Astrocyte of the spinal cord (primary cell): ENCODE measurements around the gene GAS7.

Experiments
- DNase-seq: peaks from one replicate; pipeline ENCODE4 v3.0.0; 2011; ENCODE audit warnings: low read depth, low spot score
- H3K4me3 ChIP-seq: 2 replicates; pipeline ENCODE4 v1.5.1; 2011; ENCODE audit warnings: low read depth, mild to moderate bottlenecking, low read length, moderate library complexity
- in situ Hi-C: cut with HindIII; loops from 2 replicates; pipeline ENCODE4 v1.10.0; 2017; ENCODE audit warnings: low sequenced_read_pairs
- TF ChIP-seq, protein P1 (sequence below): IDR thresholded peaks from 2 replicates; pipeline ENCODE4 v1.5.1; 2012; ENCODE audit warnings: low read depth, mild to moderate bottlenecking, low read length, inconsistent platforms

Gene GAS7

DNA sequence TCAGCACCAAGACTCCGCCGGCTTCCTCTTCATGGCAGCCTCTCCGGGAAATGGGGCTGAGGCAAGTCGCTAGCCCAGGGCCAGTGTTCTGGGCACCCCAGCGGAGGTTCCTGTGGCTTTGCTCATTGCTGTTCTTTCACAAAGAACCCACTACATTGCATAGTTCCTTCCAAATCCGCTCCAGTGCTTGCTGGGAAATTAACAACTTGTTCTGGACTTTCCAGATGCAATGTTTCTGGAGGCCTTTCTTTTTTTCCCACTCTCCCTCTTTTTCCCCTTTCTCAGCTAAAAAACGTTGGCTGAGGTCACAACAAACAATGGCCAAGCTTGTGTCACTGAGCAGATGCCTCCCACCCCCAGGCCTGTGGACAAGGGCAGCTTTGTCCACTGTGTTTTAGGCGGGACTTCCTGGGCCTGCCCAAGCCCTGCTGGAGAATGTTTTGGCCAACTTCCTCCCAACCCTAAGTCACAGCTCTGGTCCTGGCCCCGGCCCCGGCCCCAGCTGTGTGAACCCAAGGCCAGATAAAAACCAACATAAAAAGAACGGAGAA is 161.8 kb downstream of the GAS7 start:
- DNase-seq, result no peak
- no peak overlapping the region for H3K4me3 ChIP-seq
- TF ChIP-seq, protein P1, sequence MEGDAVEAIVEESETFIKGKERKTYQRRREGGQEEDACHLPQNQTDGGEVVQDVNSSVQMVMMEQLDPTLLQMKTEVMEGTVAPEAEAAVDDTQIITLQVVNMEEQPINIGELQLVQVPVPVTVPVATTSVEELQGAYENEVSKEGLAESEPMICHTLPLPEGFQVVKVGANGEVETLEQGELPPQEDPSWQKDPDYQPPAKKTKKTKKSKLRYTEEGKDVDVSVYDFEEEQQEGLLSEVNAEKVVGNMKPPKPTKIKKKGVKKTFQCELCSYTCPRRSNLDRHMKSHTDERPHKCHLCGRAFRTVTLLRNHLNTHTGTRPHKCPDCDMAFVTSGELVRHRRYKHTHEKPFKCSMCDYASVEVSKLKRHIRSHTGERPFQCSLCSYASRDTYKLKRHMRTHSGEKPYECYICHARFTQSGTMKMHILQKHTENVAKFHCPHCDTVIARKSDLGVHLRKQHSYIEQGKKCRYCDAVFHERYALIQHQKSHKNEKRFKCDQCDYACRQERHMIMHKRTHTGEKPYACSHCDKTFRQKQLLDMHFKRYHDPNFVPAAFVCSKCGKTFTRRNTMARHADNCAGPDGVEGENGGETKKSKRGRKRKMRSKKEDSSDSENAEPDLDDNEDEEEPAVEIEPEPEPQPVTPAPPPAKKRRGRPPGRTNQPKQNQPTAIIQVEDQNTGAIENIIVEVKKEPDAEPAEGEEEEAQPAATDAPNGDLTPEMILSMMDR, result no peak
- in situ Hi-C loops, result no loop called here

- TF ChIP-seq, protein P1, result no peak
- H3K4me3 ChIP-seq, result no peak overlapping the region
- no peak for DNase-seq
- in situ Hi-C loops, result no loop called here
Observed at GRCh38 chr17:10035885-10036284, 162.5 kb downstream of the GAS7 start.

- TF ChIP-seq, protein P1, result no peak
- DNase-seq, result no peak
- H3K4me3 ChIP-seq, result no peak overlapping the region
- in situ Hi-C loops, result no loop called here
Observed at GRCh38 chr17:10034719-10035475, 163.5 kb downstream of the GAS7 start.

GRCh38 chr17:10033959-10034358 is 164.4 kb downstream of the GAS7 start:
- in situ Hi-C loops, result no loop called here
- TF ChIP-seq, protein P1, result no peak
- no peak overlapping the region for H3K4me3 ChIP-seq
- DNase-seq, result no peak

DNA sequence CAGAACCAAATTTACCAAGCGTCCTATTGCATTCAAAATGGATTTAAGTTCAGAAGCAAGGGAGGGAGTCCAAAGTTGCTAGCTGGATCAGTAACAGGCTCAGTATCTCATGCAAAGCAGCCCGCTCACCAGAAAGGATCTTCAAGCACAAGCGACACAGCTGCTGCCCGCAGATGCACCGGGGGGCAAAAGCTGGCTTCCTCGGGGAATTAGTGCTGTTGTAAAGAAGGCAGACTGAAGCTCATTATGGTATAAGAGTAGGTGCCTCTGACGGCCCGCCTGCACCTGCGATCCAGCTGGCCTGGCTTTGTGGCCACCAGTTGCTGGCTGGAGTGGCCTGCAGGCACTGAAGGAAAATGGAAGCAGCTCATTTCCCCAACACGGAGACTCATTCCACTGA is 165.0 kb downstream of the GAS7 start:
- in situ Hi-C loops, result no loop called here
- H3K4me3 ChIP-seq, result no peak overlapping the region
- DNase-seq, result no peak
- TF ChIP-seq, protein P1, result no peak

DNA sequence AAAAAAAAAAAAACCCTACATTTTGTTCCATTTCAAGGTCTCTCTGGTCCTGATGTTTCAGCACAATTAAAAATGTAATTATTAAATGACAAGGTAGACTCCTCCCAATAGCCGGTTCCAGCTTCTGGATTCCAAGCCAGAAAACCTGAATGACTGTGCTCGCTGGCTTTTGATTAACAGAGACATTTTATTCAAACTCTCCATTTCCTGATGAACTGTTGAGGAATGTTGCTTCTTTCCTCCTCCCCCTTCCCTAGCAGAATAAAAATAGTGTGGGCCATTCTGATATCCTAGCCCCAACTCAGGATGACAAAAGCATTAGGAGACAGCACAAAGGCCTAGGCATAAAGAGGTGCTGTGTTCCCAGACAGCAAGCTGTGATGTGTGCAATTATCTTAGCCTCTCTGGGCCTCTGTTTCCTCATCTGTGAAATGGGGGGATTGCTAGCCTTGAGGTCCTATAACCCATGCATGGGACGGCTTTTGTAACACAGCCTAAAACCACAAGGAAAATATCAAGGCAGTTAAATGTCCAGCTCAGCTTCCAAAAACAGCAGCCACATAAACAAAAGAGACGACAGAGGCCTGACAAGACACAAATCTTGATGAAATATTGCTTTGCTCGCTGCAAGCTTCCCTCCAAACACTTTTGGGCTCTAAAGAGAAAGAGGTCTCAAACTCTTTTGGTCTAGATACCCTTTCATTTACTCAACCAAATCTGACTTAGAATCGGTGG is 166.1 kb downstream of the GAS7 start:
- in situ Hi-C loops, result no loop called here
- no peak overlapping the region for H3K4me3 ChIP-seq
- TF ChIP-seq, protein P1, result no peak
- DNase-seq, result no peak
